Loucy (cell line): ENCODE data around the gene C1GALT1C1.

Experiments used
- H2AFZ ChIP-seq: fragments of 200-600 bp; sonication (generic); 2 replicates; pipeline ENCODE4 v1.6.0; 2016; ENCODE audit warnings: antibody characterized with exemption, mild to moderate bottlenecking, low read length, moderate library complexity
- H3F3A ChIP-seq: fragments of 200-600 bp; 2 replicates; pipeline ENCODE4 v1.6.0; 2016; ENCODE audit warnings: antibody characterized with exemption, low read depth, mild to moderate bottlenecking
- H3K27me3 ChIP-seq: fragments of 200-600 bp; sonication (generic); 2 replicates; pipeline ENCODE4 v1.6.1; 2014; ENCODE audit warnings: low read length, mild to moderate bottlenecking; ENCODE audit not compliant: insufficient read depth, poor library complexity, severe bottlenecking
- H3K36me3 ChIP-seq: fragments of 200-600 bp; sonication (generic); 2 replicates; pipeline ENCODE4 v1.6.1; 2016; ENCODE audit warnings: low read length; ENCODE audit not compliant: insufficient read depth
- H3K4me1 ChIP-seq: fragments of 200-600 bp; sonication (generic); 2 replicates; pipeline ENCODE4 v1.5.1; 2014; ENCODE audit warnings: low read length, mild to moderate bottlenecking; ENCODE audit not compliant: insufficient read depth, poor library complexity, severe bottlenecking
- H3K4me2 ChIP-seq: fragments of 200-600 bp; sonication (generic); 2 replicates; pipeline ENCODE4 v1.6.0; 2014; ENCODE audit warnings: antibody characterized with exemption, low read length, low read depth, mild to moderate bottlenecking; ENCODE audit not compliant: poor library complexity, severe bottlenecking
- H3K4me3 ChIP-seq: fragments of 200-600 bp; sonication (generic); 2 replicates; pipeline ENCODE4 v1.5.1; 2014; ENCODE audit warnings: low read length, mild to moderate bottlenecking, mixed read lengths; ENCODE audit not compliant: poor library complexity, severe bottlenecking
- H3K79me2 ChIP-seq: fragments of 200-600 bp; sonication (generic); 2 replicates; pipeline ENCODE4 v1.6.1; 2014; ENCODE audit warnings: low read length; ENCODE audit not compliant: insufficient read depth
- H3K9ac ChIP-seq: fragments of 200-600 bp; sonication (generic); 2 replicates; pipeline ENCODE4 v1.6.0; 2014; ENCODE audit warnings: mild to moderate bottlenecking, low read depth, low read length, moderate library complexity; ENCODE audit not compliant: poor library complexity, severe bottlenecking
- H3K9me2 ChIP-seq: fragments of 200-600 bp; sonication (generic); replicated peaks from 2 replicates; pipeline ENCODE4 v1.6.1; 2016; ENCODE audit warnings: low read depth, low read length, mixed read lengths
- H3K9me3 ChIP-seq: fragments of 200-600 bp; sonication (generic); 2 replicates; pipeline ENCODE4 v1.6.1; 2014; ENCODE audit warnings: mild to moderate bottlenecking, antibody characterized with exemption, low read length, low read depth; ENCODE audit not compliant: insufficient read depth
- H4K20me1 ChIP-seq: fragments of 200-600 bp; sonication (generic); 2 replicates; pipeline ENCODE4 v1.6.0; 2014; ENCODE audit warnings: antibody characterized with exemption, low read length, mild to moderate bottlenecking; ENCODE audit not compliant: insufficient read depth, poor library complexity, severe bottlenecking
- EZH2phosphoT487 ChIP-seq: fragments of 200-600 bp; IDR thresholded peaks from 2 replicates; pipeline ENCODE4 v1.6.1; 2018; ENCODE audit warnings: antibody characterized with exemption, mild to moderate bottlenecking, moderate library complexity, borderline replicate concordance
- TF ChIP-seq, protein P1 (sequence below): fragments of 200-600 bp; sonication (generic); conservative IDR thresholded peaks from 2 replicates; pipeline ENCODE4 v1.5.1; 2014; ENCODE audit warnings: mild to moderate bottlenecking, antibody characterized with exemption, low read length

Gene C1GALT1C1

DNA sequence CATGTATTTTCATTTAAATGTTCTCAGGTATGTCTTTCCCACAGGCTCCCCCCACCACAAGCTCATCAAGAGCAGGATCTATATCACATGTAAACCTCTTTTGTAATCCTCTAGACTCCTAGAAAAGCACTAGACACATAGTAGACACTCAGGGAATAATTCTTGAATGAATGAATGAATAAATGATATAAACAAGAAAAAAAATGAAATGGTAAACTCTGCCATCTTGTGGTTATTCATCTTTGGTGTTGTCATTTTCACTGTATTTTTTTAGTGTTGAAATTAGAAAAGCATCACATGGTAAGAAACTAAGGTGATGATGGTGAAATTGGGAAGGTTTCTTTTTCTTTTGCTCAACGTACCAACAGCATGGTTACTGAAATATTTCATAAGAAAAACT lies 34.2 kb upstream of the C1GALT1C1 start:
- Histone ChIP-seq H3F3A (no peaks in the 10 kb centered on the region), H2AFZ (no peak overlapping the region), H3K27me3 (no peaks in the 10 kb centered on the region), H3K9me3 (no peaks in the 10 kb centered on the region), H3K4me3 (no peak overlapping the region), H3K4me1 (no peaks in the 10 kb centered on the region), H3K79me2 (no peaks in the 10 kb centered on the region), H4K20me1 (no peaks in the 10 kb centered on the region), H3K36me3 (no peaks in the 10 kb centered on the region), H3K9me2 (no peaks in the 10 kb centered on the region), H3K4me2 (no peak overlapping the region), H3K9ac (no peak overlapping the region)
- TF ChIP-seq, protein P1, sequence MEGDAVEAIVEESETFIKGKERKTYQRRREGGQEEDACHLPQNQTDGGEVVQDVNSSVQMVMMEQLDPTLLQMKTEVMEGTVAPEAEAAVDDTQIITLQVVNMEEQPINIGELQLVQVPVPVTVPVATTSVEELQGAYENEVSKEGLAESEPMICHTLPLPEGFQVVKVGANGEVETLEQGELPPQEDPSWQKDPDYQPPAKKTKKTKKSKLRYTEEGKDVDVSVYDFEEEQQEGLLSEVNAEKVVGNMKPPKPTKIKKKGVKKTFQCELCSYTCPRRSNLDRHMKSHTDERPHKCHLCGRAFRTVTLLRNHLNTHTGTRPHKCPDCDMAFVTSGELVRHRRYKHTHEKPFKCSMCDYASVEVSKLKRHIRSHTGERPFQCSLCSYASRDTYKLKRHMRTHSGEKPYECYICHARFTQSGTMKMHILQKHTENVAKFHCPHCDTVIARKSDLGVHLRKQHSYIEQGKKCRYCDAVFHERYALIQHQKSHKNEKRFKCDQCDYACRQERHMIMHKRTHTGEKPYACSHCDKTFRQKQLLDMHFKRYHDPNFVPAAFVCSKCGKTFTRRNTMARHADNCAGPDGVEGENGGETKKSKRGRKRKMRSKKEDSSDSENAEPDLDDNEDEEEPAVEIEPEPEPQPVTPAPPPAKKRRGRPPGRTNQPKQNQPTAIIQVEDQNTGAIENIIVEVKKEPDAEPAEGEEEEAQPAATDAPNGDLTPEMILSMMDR = peak; percentile 55
- no peak for TF ChIP-seq EZH2phosphoT487

DNA sequence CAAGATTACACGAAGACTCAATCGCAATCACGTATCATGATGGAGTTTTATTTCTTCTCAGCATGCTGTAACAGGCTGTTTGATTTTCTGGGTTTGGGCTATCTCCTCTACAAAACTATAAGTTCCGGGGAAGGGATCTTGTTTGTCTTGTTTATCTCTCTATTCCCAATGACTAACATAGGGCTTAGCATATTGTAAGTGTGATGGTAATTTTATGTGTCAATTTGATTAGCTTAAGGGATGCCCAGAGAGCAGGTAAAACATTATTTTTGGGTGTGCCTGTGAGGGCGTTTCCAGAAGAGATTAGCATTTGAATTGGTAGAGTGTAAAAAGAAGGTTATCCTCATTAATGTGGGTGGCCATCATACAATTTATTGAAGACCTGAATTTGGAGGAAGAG lies 32.8 kb upstream of the C1GALT1C1 start:
- Histone ChIP-seq H3K9me2 (no peaks in the 10 kb centered on the region), H3K9ac (no peak overlapping the region), H3K4me2 (no peak overlapping the region), H3K79me2 (no peaks in the 10 kb centered on the region), H3F3A (no peaks in the 10 kb centered on the region), H3K4me3 (no peak overlapping the region), H4K20me1 (no peaks in the 10 kb centered on the region), H2AFZ (0 out of 2 replicates have a peak overlapping the region, but pooled peaks have one; percentile 19), H3K36me3 (no peaks in the 10 kb centered on the region), H3K9me3 (no peaks in the 10 kb centered on the region), H3K27me3 (no peaks in the 10 kb centered on the region), H3K4me1 (no peaks in the 10 kb centered on the region)
- TF ChIP-seq EZH2phosphoT487 = no peak
- TF ChIP-seq, protein P1 = no peak

DNA sequence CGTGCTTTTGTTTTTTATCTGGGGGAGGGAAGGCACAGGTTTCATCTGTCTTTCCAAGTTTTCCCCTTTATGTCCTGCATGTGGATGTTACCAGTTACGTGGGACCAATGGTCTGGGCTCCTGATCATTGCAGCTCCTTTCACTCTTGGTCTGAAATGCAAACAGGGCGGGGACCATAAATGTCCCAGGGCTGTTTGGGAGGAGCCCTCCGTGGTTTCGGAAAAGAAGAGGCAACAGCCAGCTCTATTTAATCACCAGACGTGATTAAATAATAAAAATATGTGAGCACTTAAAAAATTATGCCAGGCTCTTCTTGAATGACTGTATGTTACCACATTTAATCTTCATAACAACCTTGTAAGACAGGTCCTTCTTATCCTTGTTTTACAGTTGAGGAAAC lies 30.8 kb upstream of the C1GALT1C1 start:
- H3K36me3 ChIP-seq = no peaks in the 10 kb centered on the region
- no peaks in the 10 kb centered on the region for H3F3A ChIP-seq
- no peaks in the 10 kb centered on the region for H3K9me3 ChIP-seq
- H3K9me2 ChIP-seq = no peaks in the 10 kb centered on the region
- no peaks in the 10 kb centered on the region for H4K20me1 ChIP-seq
- H3K4me1 ChIP-seq = no peaks in the 10 kb centered on the region
- TF ChIP-seq EZH2phosphoT487 = no peak
- TF ChIP-seq, protein P1 = no peak
- H3K9ac ChIP-seq = no peak overlapping the region
- H3K79me2 ChIP-seq = no peaks in the 10 kb centered on the region
- H3K27me3 ChIP-seq = no peaks in the 10 kb centered on the region
- no peak overlapping the region for H2AFZ ChIP-seq
- no peak overlapping the region for H3K4me3 ChIP-seq
- H3K4me2 ChIP-seq = no peak overlapping the region
